ENCODE results near the gene CTBS.

GRCh38 chr1:84502927-84503326, 71.3 kb downstream of the CTBS start:
- no peak for TF ChIP-seq CTCF (IDR thresholded peaks at IDR 0.05; ENCODE audit: borderline replicate concordance, extremely low read depth, low read length, poor library complexity, severe bottlenecking)
- no peak for TF ChIP-seq EZH2 (IDR thresholded peaks at IDR 0.05; ENCODE audit: borderline replicate concordance, low read depth, low read length, severe bottlenecking)

Measured in DND-41 (cell line).